HepG2 (cell line): ENCODE data around the gene GPX7. TPM values are rescaled to one million over a fixed set of nuclear protein-coding genes. Genes with fewer than 3 reads are reported as not detected.

Experiments
- ARID2 ChIP-seq: sonication (generic); formaldehyde crosslinking; IDR thresholded peaks from 2 replicates; pipeline ENCODE4 v1.8.1; 2022; ENCODE audit warnings: mild to moderate bottlenecking, missing genetic modification reagents, borderline replicate concordance
- BCLAF1 ChIP-seq: fragments of 450-650 bp; IDR thresholded peaks from 2 replicates; pipeline ENCODE4 v1.6.1; 2017; ENCODE audit warnings: mild to moderate bottlenecking
- CEBPZ ChIP-seq: IDR thresholded peaks from 2 replicates; pipeline ENCODE4 v1.6.1; 2012; ENCODE audit warnings: low read length, improper control_type of control experiment
- ETV5 ChIP-seq: IDR thresholded peaks from 2 replicates; pipeline ENCODE4 v1.6.1; 2018; ENCODE audit warnings: missing biosample characterization, missing genetic modification reagents, inconsistent platforms, borderline replicate concordance
- HOXA7 ChIP-seq: sonication (generic); formaldehyde crosslinking; IDR thresholded peaks from 2 replicates; pipeline ENCODE4 v1.8.1; 2022; ENCODE audit warnings: mild to moderate bottlenecking, missing genetic modification reagents, moderate library complexity
- POLR2G ChIP-seq: fragments of 200-400 bp; formaldehyde crosslinking; IDR thresholded peaks from 2 replicates; pipeline ENCODE4 v1.6.1; 2018; ENCODE audit warnings: mild to moderate bottlenecking, low read depth, low read length, moderate library complexity
- SALL1 ChIP-seq: sonication (generic); formaldehyde crosslinking; IDR thresholded peaks from 2 replicates; pipeline ENCODE4 v1.8.0; 2022; ENCODE audit warnings: mild to moderate bottlenecking, missing genetic modification reagents
- SNAPC5 ChIP-seq: sonication (generic); formaldehyde crosslinking; IDR thresholded peaks from 2 replicates; pipeline ENCODE4 v1.8.1; 2023; ENCODE audit warnings: mild to moderate bottlenecking, missing genetic modification reagents, borderline replicate concordance
- SOX6 ChIP-seq, 2 experiments: fragments of 450-650 bp in 1 of 2; sonication (generic) in 1 of 2; formaldehyde crosslinking in 1 of 2; IDR thresholded peaks; 2 replicates each; pipeline versions ENCODE4 v1.4.0 to v1.6.1; 2017 to 2020; ENCODE audit warnings: antibody characterized with exemption in 1 of 2, mild to moderate bottlenecking in 1 of 2, missing genetic modification reagents in 1 of 2
- SP4 ChIP-seq: sonication (generic); formaldehyde crosslinking; IDR thresholded peaks from 2 replicates; pipeline ENCODE4 v1.8.1; 2023; ENCODE audit warnings: mild to moderate bottlenecking, missing genetic modification reagents
- SRF ChIP-seq: IDR thresholded peaks from 2 replicates; pipeline ENCODE4 v1.6.1; 2011; ENCODE audit warnings: mild to moderate bottlenecking, low read depth, low read length, moderate library complexity
- TBX3 ChIP-seq: fragments of 450-650 bp; IDR thresholded peaks from 2 replicates; pipeline ENCODE4 v1.6.1; 2017; ENCODE audit warnings: antibody characterized with exemption, mild to moderate bottlenecking, inconsistent platforms, borderline replicate concordance
- ZNF460 ChIP-seq: sonication (generic); formaldehyde crosslinking; IDR thresholded peaks from 2 replicates; pipeline ENCODE4 v1.5.1; 2020; ENCODE audit warnings: missing genetic modification reagents, mild to moderate bottlenecking, borderline replicate concordance
- ZNF546 ChIP-seq: sonication (generic); formaldehyde crosslinking; conservative IDR thresholded peaks from 2 replicates; pipeline ENCODE4 v1.8.1; 2023; ENCODE audit warnings: mild to moderate bottlenecking, missing genetic modification reagents
- polyA plus RNA-seq, 8 experiments: library from polyadenylated mRNA; depleted of rRNA in 3 of 8; stranded (reverse) in 7 of 8; unstranded in 1 of 8; fragments of >200 nt; fragmentation: Illumina TruSeq in 4 of 8; extraction: Trizol in 4 of 8; gene quantifications; 2 replicates each; pipeline versions ENCODE4 v1.2.1 to v1.2.3, GENCODE V29; 2011 to 2016; ENCODE audit warnings: low read depth in 4 of 8, missing spikeins in 1 of 8, mixed read lengths in 1 of 8; ENCODE audit not compliant: insufficient read depth in 1 of 8
- total RNA-seq, 5 experiments: library from RNA; depleted of rRNA; stranded (reverse); fragments of >200 nt; fragmentation: Illumina TruSeq; extraction: Trizol; gene quantifications; 2 replicates each; pipeline ENCODE4 v1.2.3, GENCODE V29; 2016; ENCODE audit warnings: low read depth in 1 of 5
- TF ChIP-seq, protein P1 (sequence below): sonication (generic); formaldehyde crosslinking; IDR thresholded peaks from 2 replicates; pipeline ENCODE4 v1.8.0; 2022; ENCODE audit warnings: mild to moderate bottlenecking, missing genetic modification reagents; ENCODE audit not compliant: insufficient replicate concordance
- TF ChIP-seq, protein P2 (sequence below): sonication (generic); formaldehyde crosslinking; IDR thresholded peaks from 2 replicates; pipeline ENCODE4 v1.5.0; 2020; ENCODE audit warnings: mild to moderate bottlenecking, missing genetic modification reagents

GPX7 gene
- total and polyA plus RNA-seq, 2 of the 13 experiments (the other 11 are each of a cell fraction or from before 2014, with no cell fraction given): 14.1 to 16.2 TPM

DNA sequence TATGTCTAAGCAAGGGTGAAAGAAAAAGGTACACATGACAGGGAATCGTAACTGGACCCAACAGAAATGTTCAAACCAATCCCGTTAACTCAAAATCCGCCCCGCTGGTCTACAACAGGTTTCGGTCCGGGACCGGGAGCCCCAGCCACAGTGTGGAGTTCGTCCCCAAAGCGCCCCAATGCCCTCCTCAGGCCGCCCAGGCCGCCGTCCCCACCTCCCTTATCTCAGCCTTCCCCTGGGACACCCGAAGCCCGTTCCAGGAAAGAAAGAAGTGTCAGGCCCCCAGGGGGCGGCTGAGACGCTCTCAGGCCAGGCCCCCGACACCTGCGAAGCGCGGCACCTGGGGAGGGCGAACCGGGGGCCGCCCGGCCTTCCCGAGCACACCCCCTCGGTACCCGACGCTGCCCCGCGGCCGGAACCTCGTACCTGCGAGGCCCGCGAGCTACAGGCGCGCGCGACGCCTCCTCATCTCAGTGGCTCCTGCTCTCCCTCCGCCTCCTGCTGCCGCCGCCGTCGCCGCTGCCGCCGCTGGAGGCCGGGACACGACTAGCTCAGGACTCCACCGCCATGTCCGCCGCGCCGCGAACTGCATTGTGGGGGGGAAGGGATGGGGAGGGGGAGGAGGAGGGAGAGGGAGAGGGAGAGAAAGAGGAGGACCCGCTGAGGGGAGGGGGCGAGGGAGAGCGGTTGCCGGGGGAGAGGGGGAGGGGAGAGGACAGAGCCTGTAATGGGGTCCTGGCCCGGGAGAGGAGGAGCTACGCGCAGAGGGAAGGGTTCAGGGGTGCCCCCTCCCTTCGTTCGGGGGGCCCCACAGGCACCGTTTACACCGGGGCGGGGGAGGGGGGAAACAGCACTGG, 49.4 kb upstream of the GPX7 start, which contains the start of gene TUT4 (continued):
- peak; percentile 55 for TF ChIP-seq SALL1 (CRISPR knock-in tag)
- TF ChIP-seq, protein P1, sequence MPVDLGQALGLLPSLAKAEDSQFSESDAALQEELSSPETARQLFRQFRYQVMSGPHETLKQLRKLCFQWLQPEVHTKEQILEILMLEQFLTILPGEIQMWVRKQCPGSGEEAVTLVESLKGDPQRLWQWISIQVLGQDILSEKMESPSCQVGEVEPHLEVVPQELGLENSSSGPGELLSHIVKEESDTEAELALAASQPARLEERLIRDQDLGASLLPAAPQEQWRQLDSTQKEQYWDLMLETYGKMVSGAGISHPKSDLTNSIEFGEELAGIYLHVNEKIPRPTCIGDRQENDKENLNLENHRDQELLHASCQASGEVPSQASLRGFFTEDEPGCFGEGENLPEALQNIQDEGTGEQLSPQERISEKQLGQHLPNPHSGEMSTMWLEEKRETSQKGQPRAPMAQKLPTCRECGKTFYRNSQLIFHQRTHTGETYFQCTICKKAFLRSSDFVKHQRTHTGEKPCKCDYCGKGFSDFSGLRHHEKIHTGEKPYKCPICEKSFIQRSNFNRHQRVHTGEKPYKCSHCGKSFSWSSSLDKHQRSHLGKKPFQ (CRISPR knock-in tag): peak; percentile 79
- TF ChIP-seq SRF: no peak
- TF ChIP-seq SP4 (CRISPR knock-in tag): no peak
- peak; percentile 78 for TF ChIP-seq ZNF546
- no peak for TF ChIP-seq ARID2 (CRISPR knock-in tag)
- TF ChIP-seq CEBPZ: no peak
- TF ChIP-seq SNAPC5 (CRISPR knock-in tag): no peak
- TF ChIP-seq, protein P2, sequence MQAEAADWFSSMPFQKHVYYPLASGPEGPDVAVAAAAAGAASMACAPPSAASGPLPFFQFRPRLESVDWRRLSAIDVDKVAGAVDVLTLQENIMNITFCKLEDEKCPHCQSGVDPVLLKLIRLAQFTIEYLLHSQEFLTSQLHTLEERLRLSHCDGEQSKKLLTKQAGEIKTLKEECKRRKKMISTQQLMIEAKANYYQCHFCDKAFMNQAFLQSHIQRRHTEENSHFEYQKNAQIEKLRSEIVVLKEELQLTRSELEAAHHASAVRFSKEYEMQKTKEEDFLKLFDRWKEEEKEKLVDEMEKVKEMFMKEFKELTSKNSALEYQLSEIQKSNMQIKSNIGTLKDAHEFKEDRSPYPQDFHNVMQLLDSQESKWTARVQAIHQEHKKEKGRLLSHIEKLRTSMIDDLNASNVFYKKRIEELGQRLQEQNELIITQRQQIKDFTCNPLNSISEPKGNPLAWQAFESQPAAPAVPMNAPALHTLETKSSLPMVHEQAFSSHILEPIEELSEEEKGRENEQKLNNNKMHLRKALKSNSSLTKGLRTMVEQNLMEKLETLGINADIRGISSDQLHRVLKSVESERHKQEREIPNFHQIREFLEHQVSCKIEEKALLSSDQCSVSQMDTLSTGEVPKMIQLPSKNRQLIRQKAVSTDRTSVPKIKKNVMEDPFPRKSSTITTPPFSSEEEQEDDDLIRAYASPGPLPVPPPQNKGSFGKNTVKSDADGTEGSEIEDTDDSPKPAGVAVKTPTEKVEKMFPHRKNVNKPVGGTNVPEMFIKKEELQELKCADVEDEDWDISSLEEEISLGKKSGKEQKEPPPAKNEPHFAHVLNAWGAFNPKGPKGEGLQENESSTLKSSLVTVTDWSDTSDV (CRISPR knock-in tag): 0 out of 2 replicates have a peak, but pooled peaks have one; percentile 48
- TF ChIP-seq HOXA7: 0 out of 2 replicates have a peak, but pooled peaks have one; percentile 40
- no peak for TF ChIP-seq TBX3
- TF ChIP-seq BCLAF1: no peak
- no peak; the same call in 1 of the 2 replicates for TF ChIP-seq ETV5
- no peak; the same call in 1 of the 2 replicates for TF ChIP-seq ZNF460 (CRISPR knock-in tag)
- peak; percentile 63; the same call in 1 of the 2 replicates for TF ChIP-seq POLR2G
- TF ChIP-seq SOX6 (IDR thresholded peaks at IDR 0.05): no peak
- peak; percentile 45; the same call in 1 of the 2 replicates for TF ChIP-seq SOX6 (CRISPR knock-in tag; IDR thresholded peaks at IDR 0.05)
